Hepatocyte (in vitro differentiated cells): Measurements from ENCODE around the gene APOC1.

Experiments
- CTCF ChIP-seq: fragments of 200-600 bp; sonication (generic); IDR thresholded peaks from 2 replicates; pipeline ENCODE4 v1.5.1; 2016; ENCODE audit warnings: antibody characterized with exemption, mild to moderate bottlenecking; ENCODE audit not compliant: poor library complexity
- EZH2 ChIP-seq: fragments of 200-600 bp; sonication (generic); IDR thresholded peaks from 2 replicates; pipeline ENCODE4 v1.6.1; 2016; ENCODE audit warnings: antibody characterized with exemption, mild to moderate bottlenecking, borderline replicate concordance

- TF ChIP-seq CTCF (no peak), EZH2 (no peak)
These were observed 13.3 kb downstream of the APOC1 start for GRCh38 chr19:44927746-44928145.
